Kidney (tissue), 14 donors: ENCODE results near the gene CAMK2G. TPM values are rescaled to one million over a fixed set of nuclear protein-coding genes. Genes with fewer than 3 reads are reported as not detected.
A peak's percentile ranks its signal among the peaks of the same experiment; 100 is the strongest.

Experiments used
- DNase-seq, 5 donors: peaks; one replicate each; pipeline ENCODE4 v3.0.0-alpha.2; 2013 to 2020
- FAIRE-seq: peaks from 2 replicates; lab custom pipeline; 2012; peaks lifted over from hg19 to GRCh38; lab: Jason Lieb, UNC
- H3K27ac ChIP-seq, 2 donors: one replicate each; pipeline ENCODE4 v1.7.0; 2013; ENCODE audit warnings: low read depth in 2 of 2, low read length in 2 of 2, inconsistent platforms in 1 of 2
- H3K27me3 ChIP-seq: one replicate; pipeline ENCODE4 v1.7.1; 2013; ENCODE audit warnings: low read length, inconsistent platforms; ENCODE audit not compliant: control insufficient read depth, insufficient read depth
- H3K36me3 ChIP-seq, 3 donors: one replicate each; pipeline versions ENCODE4 v1.7.0 to v1.7.1; 2013; ENCODE audit warnings: low read length in 3 of 3, control low read depth in 1 of 3, inconsistent platforms in 1 of 3; ENCODE audit not compliant: insufficient read depth in 3 of 3, control insufficient read depth in 2 of 3
- H3K4me1 ChIP-seq, 3 donors: one replicate each; pipeline versions ENCODE4 v1.7.0 to v1.7.1; 2013; ENCODE audit warnings: low read length in 3 of 3, inconsistent platforms in 1 of 3, low read depth in 1 of 3; ENCODE audit not compliant: control insufficient read depth in 2 of 3, insufficient read depth in 2 of 3
- H3K4me3 ChIP-seq, 3 donors: one replicate each; pipeline versions ENCODE4 v1.7.0 to v1.8.1; 2013; ENCODE audit warnings: low read length in 3 of 3, control low read depth in 1 of 3, inconsistent platforms in 1 of 3
- H3K9ac ChIP-seq, 3 donors: one replicate each; pipeline versions ENCODE4 v1.7.0 to v1.7.1; 2013; ENCODE audit warnings: low read length in 3 of 3, control low read depth in 1 of 3, inconsistent platforms in 1 of 3
- H3K9me3 ChIP-seq, 3 donors: one replicate each; pipeline versions ENCODE4 v1.7.0 to v1.7.1; 2013; ENCODE audit warnings: low read length in 3 of 3, control low read depth in 1 of 3, inconsistent platforms in 1 of 3; ENCODE audit not compliant: control insufficient read depth in 2 of 3, insufficient read depth in 1 of 3
- intact Hi-C: fragments of 100-400 bp; cut with DNase I; formaldehyde crosslinking; loops from one replicate; pipeline ENCODE4 v1.11.1; 2022
- polyA plus RNA-seq: library from polyadenylated mRNA; stranded (reverse); fragments of 350-450 nt; fragmentation: Illumina TruSeq; extraction: RNeasy Lipid Tissue Mini Kit (QIAGEN cat#74804); gene quantifications from one replicate; pipeline ENCODE4 v1.2.3, GENCODE V29; 2014; ENCODE audit warnings: low read depth, low replicate concordance; ENCODE audit not compliant: insufficient read depth
- total RNA-seq: library from RNA; stranded (reverse); fragmentation: NEBNext Ultra II Directional; extraction: Animal tissue kit (Norgen Biotek cat#: 25700); gene quantifications from one replicate; pipeline ENCODE4 v1.2.1, GENCODE V29; 2021
- TF ChIP-seq, protein P1 (sequence below): IDR thresholded peaks from 3 replicates; pipeline ENCODE4 v1.5.1; 2012; ENCODE audit warnings: mild to moderate bottlenecking, moderate library complexity, borderline replicate concordance; ENCODE audit not compliant: insufficient read depth; ENCODE audit errors: extremely low read depth
- donor health status: control.
- donor health status: control.
- donor health status: control.
- donor health status: control.
- donor health status: control.
- donor health status: DM: yes; HTN: yes; CAD: no.
- donor health status: Normal renal cell carcinoma (clear cell type).

Gene CAMK2G
- total and polyA plus RNA-seq, 2 donors from 2014 or later = 21.0 to 29.1 TPM

DNA sequence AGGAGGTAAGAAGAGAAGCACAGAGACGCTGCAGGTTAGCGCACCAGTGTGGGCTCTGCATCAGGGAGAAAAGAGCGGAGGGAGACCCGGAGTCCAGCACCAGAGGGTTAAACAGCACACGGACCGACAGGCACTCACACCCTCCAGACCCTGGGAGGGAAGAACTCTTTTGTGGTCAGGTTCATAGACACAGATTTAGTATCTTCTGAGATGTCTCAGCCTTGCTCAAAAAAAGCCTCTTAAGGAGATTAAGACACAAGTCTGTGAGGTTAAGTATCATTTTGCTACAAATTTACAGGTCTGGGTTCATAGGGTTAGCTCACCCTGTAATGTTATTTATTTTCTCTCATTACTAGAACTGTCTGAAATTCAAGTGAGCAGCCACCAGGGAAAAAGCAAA, 46.2 kb downstream of the CAMK2G start:
- intact Hi-C loops = no loop called here
- no peaks in the 10 kb centered on the region for H3K4me1 ChIP-seq
- no peak overlapping the region for H3K27ac ChIP-seq
- H3K9ac ChIP-seq = no peak overlapping the region
- FAIRE-seq (no peak), DNase-seq (peak in 1 of 5 donors; percentile 50)
- H3K4me3 ChIP-seq = no peak overlapping the region
- TF ChIP-seq, protein P1, sequence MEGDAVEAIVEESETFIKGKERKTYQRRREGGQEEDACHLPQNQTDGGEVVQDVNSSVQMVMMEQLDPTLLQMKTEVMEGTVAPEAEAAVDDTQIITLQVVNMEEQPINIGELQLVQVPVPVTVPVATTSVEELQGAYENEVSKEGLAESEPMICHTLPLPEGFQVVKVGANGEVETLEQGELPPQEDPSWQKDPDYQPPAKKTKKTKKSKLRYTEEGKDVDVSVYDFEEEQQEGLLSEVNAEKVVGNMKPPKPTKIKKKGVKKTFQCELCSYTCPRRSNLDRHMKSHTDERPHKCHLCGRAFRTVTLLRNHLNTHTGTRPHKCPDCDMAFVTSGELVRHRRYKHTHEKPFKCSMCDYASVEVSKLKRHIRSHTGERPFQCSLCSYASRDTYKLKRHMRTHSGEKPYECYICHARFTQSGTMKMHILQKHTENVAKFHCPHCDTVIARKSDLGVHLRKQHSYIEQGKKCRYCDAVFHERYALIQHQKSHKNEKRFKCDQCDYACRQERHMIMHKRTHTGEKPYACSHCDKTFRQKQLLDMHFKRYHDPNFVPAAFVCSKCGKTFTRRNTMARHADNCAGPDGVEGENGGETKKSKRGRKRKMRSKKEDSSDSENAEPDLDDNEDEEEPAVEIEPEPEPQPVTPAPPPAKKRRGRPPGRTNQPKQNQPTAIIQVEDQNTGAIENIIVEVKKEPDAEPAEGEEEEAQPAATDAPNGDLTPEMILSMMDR = no peak
- H3K36me3 ChIP-seq = peaks cover 0 to 14% (median 9%) of the 10 kb centered on the region in 3 donors
- H3K27me3 ChIP-seq = no peaks in the 10 kb centered on the region
- no peaks in the 10 kb centered on the region for H3K9me3 ChIP-seq

DNA sequence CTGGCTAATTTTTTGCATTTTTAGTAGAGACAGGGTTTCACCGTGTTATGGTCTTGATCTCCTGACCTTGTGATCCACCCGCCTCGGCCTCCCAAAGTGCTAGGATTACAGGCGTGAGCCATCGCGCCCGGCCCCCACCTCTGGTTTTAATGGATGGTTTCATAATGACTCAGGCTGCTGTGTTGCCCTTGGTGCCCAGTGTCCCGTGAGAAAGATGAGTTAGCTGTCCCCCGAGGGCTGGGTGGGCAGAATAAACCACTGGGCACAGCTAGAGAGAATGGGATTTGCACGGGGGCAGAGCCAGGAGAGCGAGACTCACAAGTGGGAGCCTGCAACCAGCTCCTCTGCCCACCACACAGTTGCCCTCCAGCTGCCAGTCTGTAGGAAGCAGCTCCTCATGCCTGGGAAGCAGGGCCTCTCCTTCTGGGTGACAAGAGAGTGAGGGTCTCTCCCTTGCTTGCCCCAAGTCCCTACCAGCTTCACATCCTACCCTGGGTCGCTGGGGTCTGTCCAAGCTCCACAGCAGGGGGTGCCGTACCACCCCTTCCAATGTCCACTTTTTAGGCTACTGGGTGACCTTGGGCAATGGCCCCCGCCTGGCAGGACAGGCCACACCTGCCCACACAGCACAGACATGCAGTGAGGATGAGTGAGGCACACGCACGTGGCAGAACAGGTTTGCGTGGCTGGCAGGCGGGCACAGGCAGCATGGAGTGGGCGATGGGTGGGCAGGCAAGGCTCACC, 46.8 kb downstream of the CAMK2G start:
- intact Hi-C loops = no loop called here
- Histone ChIP-seq H3K4me1 (no peaks in the 10 kb centered on the region), H3K27ac (no peak overlapping the region), H3K9me3 (no peaks in the 10 kb centered on the region), H3K36me3 (peaks cover 0 to 14% (median 9%) of the 10 kb centered on the region in 3 donors), H3K4me3 (no peak overlapping the region), H3K9ac (no peak overlapping the region), H3K27me3 (no peaks in the 10 kb centered on the region)
- no peak for FAIRE-seq
- no peak for DNase-seq
- TF ChIP-seq, protein P1 = no peak

DNA sequence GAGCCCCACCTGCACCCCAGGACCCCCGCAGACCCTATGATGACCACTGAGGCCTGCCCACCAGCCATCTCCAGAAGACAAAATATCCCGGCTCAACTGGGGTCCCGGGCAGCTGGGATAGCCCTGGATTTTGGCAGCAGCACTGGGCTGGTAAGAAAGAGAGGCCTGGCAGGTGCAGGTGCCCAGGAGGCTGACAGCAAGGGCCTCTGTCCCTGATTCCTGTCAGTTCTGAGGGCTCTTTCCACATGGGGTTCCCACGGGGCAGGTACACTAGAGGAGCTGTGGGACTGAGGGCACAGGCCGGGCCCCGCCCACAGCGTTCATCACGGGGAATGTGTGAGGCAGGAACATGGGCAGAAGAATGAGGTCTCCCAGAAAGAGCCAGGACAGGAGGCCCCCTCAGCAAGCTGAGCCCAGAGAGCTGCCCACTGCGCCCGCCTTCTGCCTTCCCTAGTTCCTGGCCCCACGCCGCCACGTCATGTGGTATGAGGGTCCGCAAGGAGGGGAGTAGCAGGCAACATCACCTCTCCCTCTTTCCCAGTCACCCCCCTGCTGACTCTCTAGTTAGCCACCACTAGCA, 50.1 kb downstream of the CAMK2G start:
- H3K9ac ChIP-seq = no peak overlapping the region
- no peak for FAIRE-seq
- DNase-seq = no peak
- intact Hi-C loops = no loop called here
- H3K4me3 ChIP-seq = no peak overlapping the region
- no peaks in the 10 kb centered on the region for H3K9me3 ChIP-seq
- H3K27me3 ChIP-seq = no peaks in the 10 kb centered on the region
- no peak overlapping the region for H3K27ac ChIP-seq
- H3K4me1 ChIP-seq = peaks cover 0 to 3% (median 0%) of the 10 kb centered on the region in 3 donors
- peaks cover 0 to 24% (median 9%) of the 10 kb centered on the region in 3 donors for H3K36me3 ChIP-seq
- TF ChIP-seq, protein P1 = no peak
